H1 (cell line): ENCODE data around the gene UBE2D3.

Experiments
- ATF3 ChIP-seq: IDR thresholded peaks from 2 replicates; pipeline ENCODE4 v1.6.1; 2011; ENCODE audit warnings: low read depth, mild to moderate bottlenecking, low read length; ENCODE audit not compliant: insufficient read depth
- BCL11A ChIP-seq, 2 experiments: IDR thresholded peaks; one replicate each; pipeline ENCODE4 v1.6.1; 2011; ENCODE audit warnings: low read depth in 2 of 2, low read length in 2 of 2, mild to moderate bottlenecking in 2 of 2
- CTCF ChIP-seq, 3 experiments: IDR thresholded peaks; 1 replicate in 2 of 3; 2 replicates in 1 of 3; pipeline versions ENCODE4 v1.5.1 to v1.6.1; 2011; ENCODE audit warnings: low read length in 3 of 3, mild to moderate bottlenecking in 3 of 3, inconsistent platforms in 2 of 3, low read depth in 1 of 3, moderate library complexity in 1 of 3; ENCODE audit not compliant: insufficient read depth in 1 of 3; ENCODE audit errors: control extremely low read depth in 1 of 3
- EGR1 ChIP-seq: IDR thresholded peaks from 2 replicates; pipeline ENCODE4 v1.6.1; 2011; ENCODE audit warnings: low read depth, low read length, borderline replicate concordance
- JUND ChIP-seq: IDR thresholded peaks from 2 replicates; pipeline ENCODE4 v1.6.1; 2011; ENCODE audit warnings: mild to moderate bottlenecking, improper control_type of control experiment, low read length
- POLR2A ChIP-seq, 2 experiments: IDR thresholded peaks; 1 replicate in 1 of 2; 2 replicates in 1 of 2; pipeline ENCODE4 v1.6.1; 2011; ENCODE audit warnings: low read depth in 2 of 2, low read length in 2 of 2, mild to moderate bottlenecking in 2 of 2; ENCODE audit errors: control extremely low read depth in 1 of 2
- POLR2AphosphoS5 ChIP-seq: IDR thresholded peaks from 2 replicates; pipeline ENCODE4 v1.6.1; 2011; ENCODE audit warnings: low read depth, low read length
- RAD21 ChIP-seq, 2 experiments: IDR thresholded peaks in 1 of 2; conservative IDR thresholded peaks in 1 of 2; 2 replicates each; pipeline ENCODE4 v1.6.1; 2011; ENCODE audit warnings: low read depth in 2 of 2, low read length in 2 of 2, improper control_type of control experiment in 1 of 2, inconsistent platforms in 1 of 2, mild to moderate bottlenecking in 1 of 2, moderate library complexity in 1 of 2
- SIN3A ChIP-seq, 2 experiments: IDR thresholded peaks in 1 of 2; conservative IDR thresholded peaks in 1 of 2; 2 replicates each; pipeline ENCODE4 v1.6.1; 2011 to 2012; ENCODE audit warnings: low read length in 2 of 2, improper control_type of control experiment in 1 of 2, low read depth in 1 of 2, mild to moderate bottlenecking in 1 of 2
- TAF1 ChIP-seq: IDR thresholded peaks from 2 replicates; pipeline ENCODE4 v1.6.1; 2011; ENCODE audit warnings: mild to moderate bottlenecking, low read depth, low read length
- TBP ChIP-seq: IDR thresholded peaks from 2 replicates; pipeline ENCODE4 v1.6.1; 2011; ENCODE audit warnings: low read depth, low read length, improper control_type of control experiment
- YY1 ChIP-seq: IDR thresholded peaks from 2 replicates; pipeline ENCODE4 v1.6.1; 2011; ENCODE audit warnings: low read depth, mild to moderate bottlenecking, low read length

- no peak for TF ChIP-seq CTCF (IDR thresholded peaks at IDR 0.05; ENCODE audit: control extremely low read depth in 1 of 3, insufficient read depth in 1 of 3, low read depth in 1 of 3, low read length in 3 of 3)
- no peak for TF ChIP-seq BCL11A (IDR thresholded peaks at IDR 0.05; ENCODE audit: low read depth in 2 of 2, low read length in 2 of 2)
- no peak for TF ChIP-seq YY1
- no peak for TF ChIP-seq ATF3
- TF ChIP-seq POLR2A (IDR thresholded peaks at IDR 0.05; ENCODE audit: control extremely low read depth in 1 of 2, low read depth in 2 of 2, low read length in 2 of 2): no peak
- TF ChIP-seq EGR1: no peak
- no peak for TF ChIP-seq TAF1
- TF ChIP-seq SIN3A (conservative IDR thresholded peaks at IDR 0.05 in 1 of 2, IDR thresholded peaks at IDR 0.05 in 1 of 2; ENCODE audit: low read depth in 1 of 2, low read length in 2 of 2): no peak
- TF ChIP-seq RAD21 (IDR thresholded peaks at IDR 0.05 in 1 of 2, conservative IDR thresholded peaks at IDR 0.05 in 1 of 2; ENCODE audit: low read depth in 2 of 2, low read length in 2 of 2): no peak
- TF ChIP-seq JUND: no peak
- no peak for TF ChIP-seq TBP
- no peak for TF ChIP-seq POLR2AphosphoS5
Measured at GRCh38 chr4:102829803-102830202, 2.5 kb upstream of the UBE2D3 start.
